B cell (primary cell): ENCODE measurements around the gene ANKRD24. TPM values are rescaled to one million over a fixed set of nuclear protein-coding genes. Genes with fewer than 3 reads are reported as not detected.

Experiments used
- ATAC-seq: fragments of 200-7000 bp; cut with Tn5 transposase; one replicate; pipeline ENCODE4 v1.10.0; 2021; ENCODE audit warnings: low read depth, mild to moderate bottlenecking, moderate number of reproducible peaks, moderate library complexity
- CTCF ChIA-PET: fragments of 350-600 bp; sonication (Branson Sonifier 250); formaldehyde crosslinking; loops from one replicate; lab custom pipeline; 2021; ENCODE audit warnings: antibody characterized with exemption, inconsistent platforms; lab: Charles Lee
- POLR2A ChIA-PET: fragments of 350-600 bp; sonication (Branson Sonifier 250); formaldehyde crosslinking; loops from one replicate; lab custom pipeline; 2021; ENCODE audit warnings: antibody characterized with exemption; lab: Charles Lee
- DNase-seq: peaks from one replicate; pipeline ENCODE4 v3.0.0; 2013
- H2AFZ ChIP-seq: 2 replicates; pipeline ENCODE4 v1.6.1; 2012; ENCODE audit warnings: mild to moderate bottlenecking, low read depth, low read length; ENCODE audit not compliant: insufficient read depth, poor library complexity, severe bottlenecking
- H3K27ac ChIP-seq, 2 donors: 1 replicate in 1 of 2; 2 replicates in 1 of 2; pipeline ENCODE4 v1.5.1; 2012 to 2013; ENCODE audit warnings: low read length in 2 of 2, mild to moderate bottlenecking in 2 of 2, moderate library complexity in 1 of 2
- H3K27me3 ChIP-seq, 4 experiments: fragments of 200-600 bp in 1 of 4; sonication (generic) in 1 of 4; replicated peaks in 1 of 4; 1 replicate in 2 of 4; 2 replicates in 2 of 4; pipeline versions ENCODE4 v1.6.1 to v1.7.0; 2013 to 2016; ENCODE audit warnings: low read length in 3 of 4, mild to moderate bottlenecking in 2 of 4, mixed read lengths in 1 of 4, moderate library complexity in 1 of 4; ENCODE audit not compliant: insufficient read depth in 4 of 4, control insufficient read depth in 3 of 4; ENCODE audit errors: control extremely low read depth in 1 of 4
- H3K36me3 ChIP-seq, 2 experiments: replicated peaks in 1 of 2; 1 replicate in 1 of 2; 2 replicates in 1 of 2; pipeline versions ENCODE4 v1.6.1 to v1.7.1; 2013; ENCODE audit warnings: low read length in 1 of 2; ENCODE audit not compliant: insufficient read depth in 2 of 2, control insufficient read depth in 1 of 2; ENCODE audit errors: control extremely low read depth in 1 of 2, extremely low read depth in 1 of 2
- H3K4me1 ChIP-seq, 2 donors: fragments of 200-600 bp in 1 of 2; sonication (generic) in 1 of 2; 1 replicate in 1 of 2; 2 replicates in 1 of 2; pipeline versions ENCODE4 v1.5.1 to v1.6.1; 2013 to 2017; ENCODE audit warnings: low read length in 2 of 2; ENCODE audit not compliant: control insufficient read depth in 2 of 2, insufficient read depth in 2 of 2
- H3K4me2 ChIP-seq: replicated peaks from 2 replicates; pipeline ENCODE3; 2012; ENCODE audit warnings: mild to moderate bottlenecking, low read depth, low read length; ENCODE audit not compliant: poor library complexity, severe bottlenecking
- H3K4me3 ChIP-seq, 5 experiments: fragments of 200-600 bp in 1 of 5; sonication (generic) in 1 of 5; 1 replicate in 3 of 5; 2 replicates in 2 of 5; pipeline versions ENCODE4 v1.5.1 to v1.7.0; 2011 to 2016; ENCODE audit warnings: low read length in 4 of 5, mild to moderate bottlenecking in 4 of 5, low read depth in 2 of 5, control low read depth in 1 of 5, moderate library complexity in 1 of 5; ENCODE audit not compliant: insufficient read depth in 1 of 5; ENCODE audit errors: control extremely low read depth in 1 of 5, extremely low read depth in 1 of 5
- H3K79me2 ChIP-seq: fragments of 200-600 bp; sonication (generic); one replicate; pipeline ENCODE4 v1.6.0; 2016; ENCODE audit warnings: low read length; ENCODE audit not compliant: control insufficient read depth, insufficient read depth
- H3K9ac ChIP-seq: fragments of 200-600 bp; sonication (generic); 2 replicates; pipeline ENCODE4 v1.6.1; 2017; ENCODE audit warnings: mild to moderate bottlenecking, low read length, moderate library complexity
- H3K9me3 ChIP-seq, 3 donors: one replicate each; pipeline versions ENCODE4 v1.6.1 to v1.7.1; 2013; ENCODE audit warnings: low read length in 2 of 3; ENCODE audit not compliant: control insufficient read depth in 2 of 3, insufficient read depth in 1 of 3; ENCODE audit errors: control extremely low read depth in 1 of 3
- H4K20me1 ChIP-seq: 2 replicates; pipeline ENCODE4 v1.6.0; 2012; ENCODE audit warnings: mild to moderate bottlenecking, low read length; ENCODE audit not compliant: insufficient read depth, control insufficient read depth, poor library complexity, severe bottlenecking
- H3K27ac Mint-ChIP-seq: one replicate; pipeline ENCODE4 v1.8.0; 2021; ENCODE audit warnings: mixed read lengths
- H3K27me3 Mint-ChIP-seq: one replicate; pipeline ENCODE4 v1.8.0; 2021; ENCODE audit warnings: mixed read lengths
- H3K4me1 Mint-ChIP-seq: one replicate; pipeline ENCODE4 v1.8.0; 2021; ENCODE audit warnings: mixed read lengths
- H3K4me3 Mint-ChIP-seq: one replicate; pipeline ENCODE4 v1.8.0; 2021; ENCODE audit warnings: mixed read lengths
- H3K9me3 Mint-ChIP-seq: one replicate; pipeline ENCODE4 v1.8.0; 2022; ENCODE audit warnings: mixed read lengths; ENCODE audit not compliant: insufficient read depth
- EZH2 ChIP-seq: IDR thresholded peaks from 2 replicates; pipeline ENCODE4 v1.6.1; 2012; ENCODE audit warnings: borderline replicate concordance, low read depth, mild to moderate bottlenecking, moderate library complexity, low read length; ENCODE audit not compliant: insufficient read depth, poor library complexity, severe bottlenecking
- WGBS: methylation state at CpG from one replicate; pipeline ENCODE4 v1.1.5; 2013; ENCODE audit warnings: missing lambda C conversion rate; ENCODE audit not compliant: insufficient coverage; 5-methylcytosine and 5-hydroxymethylcytosine counted together
- intact Hi-C: fragments of 100-400 bp; cut with micrococcal nuclease; formaldehyde crosslinking; loops from one replicate; pipeline ENCODE4 v1.10.0; 2022
- polyA plus RNA-seq: library from polyadenylated mRNA; depleted of rRNA; stranded (reverse); fragments of >200 nt; gene quantifications from 2 replicates; pipeline ENCODE4 v1.2.3, GENCODE V29; 2012
- total RNA-seq, 2 donors: library from RNA; stranded (reverse); fragments of 120-200 nt in 1 of 2; gene quantifications; 1 replicate in 1 of 2; 2 replicates in 1 of 2; pipeline versions ENCODE4 v1.2.3 to v1.2.4, GENCODE V29; 2013 to 2022
- TF ChIP-seq, protein P1 (sequence below): fragments of 200-600 bp; IDR thresholded peaks from one replicate; pipeline ENCODE4 v1.8.0; 2022; ENCODE audit warnings: antibody characterized with exemption, mild to moderate bottlenecking

The ANKRD24 gene
- total and polyA plus RNA-seq, 2 donors (not counting 1 experiment from before 2014, with no cell fraction given): 0.37 to 1.5 TPM

DNA sequence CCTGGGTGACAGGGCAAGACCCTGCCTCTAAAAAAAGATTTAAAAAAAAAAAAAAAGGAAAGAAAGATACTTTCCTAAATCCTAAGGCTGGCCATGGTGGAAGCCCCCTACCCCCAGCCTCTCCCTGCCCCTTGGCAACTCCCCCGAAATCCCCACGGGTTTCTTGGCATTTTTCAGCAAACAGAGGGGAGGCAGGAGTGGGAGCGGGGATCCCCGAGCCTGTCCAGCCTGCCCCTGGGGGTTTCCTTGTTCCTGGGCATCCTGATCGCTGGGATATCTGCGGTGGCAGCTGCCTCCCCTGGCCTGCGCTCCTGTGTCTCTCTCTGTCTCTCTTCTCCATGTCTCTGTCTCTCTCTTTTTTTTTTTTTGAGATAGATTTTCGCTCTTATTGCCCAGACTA, 43.4 kb downstream of the ANKRD24 start:
- no peak for TF ChIP-seq EZH2
- TF ChIP-seq, protein P1, sequence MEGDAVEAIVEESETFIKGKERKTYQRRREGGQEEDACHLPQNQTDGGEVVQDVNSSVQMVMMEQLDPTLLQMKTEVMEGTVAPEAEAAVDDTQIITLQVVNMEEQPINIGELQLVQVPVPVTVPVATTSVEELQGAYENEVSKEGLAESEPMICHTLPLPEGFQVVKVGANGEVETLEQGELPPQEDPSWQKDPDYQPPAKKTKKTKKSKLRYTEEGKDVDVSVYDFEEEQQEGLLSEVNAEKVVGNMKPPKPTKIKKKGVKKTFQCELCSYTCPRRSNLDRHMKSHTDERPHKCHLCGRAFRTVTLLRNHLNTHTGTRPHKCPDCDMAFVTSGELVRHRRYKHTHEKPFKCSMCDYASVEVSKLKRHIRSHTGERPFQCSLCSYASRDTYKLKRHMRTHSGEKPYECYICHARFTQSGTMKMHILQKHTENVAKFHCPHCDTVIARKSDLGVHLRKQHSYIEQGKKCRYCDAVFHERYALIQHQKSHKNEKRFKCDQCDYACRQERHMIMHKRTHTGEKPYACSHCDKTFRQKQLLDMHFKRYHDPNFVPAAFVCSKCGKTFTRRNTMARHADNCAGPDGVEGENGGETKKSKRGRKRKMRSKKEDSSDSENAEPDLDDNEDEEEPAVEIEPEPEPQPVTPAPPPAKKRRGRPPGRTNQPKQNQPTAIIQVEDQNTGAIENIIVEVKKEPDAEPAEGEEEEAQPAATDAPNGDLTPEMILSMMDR: no peak
- DNase-seq (no peak), ATAC-seq (no peak)
- Histone ChIP-seq H3K27ac (no peak overlapping the region), H3K9ac (no peak overlapping the region), H3K27me3 (no peaks in the 10 kb centered on the region), H4K20me1 (no peaks in the 10 kb centered on the region), H3K4me1 (peaks cover 22 to 38% of the 10 kb centered on the region in 2 donors), H3K79me2 (peaks cover 5% of the 10 kb centered on the region), H3K4me2 (no peak overlapping the region), H3K36me3 (no peaks in the 10 kb centered on the region), H2AFZ (no peak overlapping the region), H3K4me3 (no peak overlapping the region), H3K9me3 (no peaks in the 10 kb centered on the region)
- ChIA-PET CTCF (no interaction called here), POLR2A (no interaction called here)
- Mint-ChIP-seq H3K27ac (no peak overlapping the region), H3K9me3 (no peaks in the 10 kb centered on the region), H3K4me1 (no peaks in the 10 kb centered on the region), H3K27me3 (no peaks in the 10 kb centered on the region), H3K4me3 (no peak overlapping the region)
- intact Hi-C loops: no loop called here
- WGBS: 59% methylated on average over 7 of the region's 8 CpGs

DNA sequence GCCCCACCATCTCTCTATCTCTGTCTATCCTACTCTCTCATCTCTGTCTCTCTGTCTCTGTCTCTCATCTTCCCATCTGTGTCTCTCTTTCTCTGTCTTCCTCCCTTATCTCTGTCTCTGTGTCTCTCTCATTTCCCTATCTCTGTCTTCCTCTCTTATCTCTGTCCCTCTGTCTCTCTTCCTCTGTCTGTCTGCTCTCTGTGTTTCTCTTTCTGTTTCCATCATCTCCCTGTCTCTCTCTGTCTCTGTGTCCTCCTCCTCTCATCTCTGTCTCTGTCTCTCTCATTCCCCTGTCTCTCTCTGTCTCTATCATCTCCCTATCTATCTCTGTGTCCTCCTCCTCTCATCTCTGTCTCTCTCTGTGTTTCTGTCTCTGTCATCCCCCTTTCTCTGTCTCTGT, 45.3 kb downstream of the ANKRD24 start:
- TF ChIP-seq EZH2: no peak
- TF ChIP-seq, protein P1: no peak
- Mint-ChIP-seq H3K27ac (no peak overlapping the region), H3K4me1 (peaks cover 2% of the 10 kb centered on the region), H3K9me3 (no peaks in the 10 kb centered on the region), H3K4me3 (no peak overlapping the region), H3K27me3 (no peaks in the 10 kb centered on the region)
- peaks cover 25 to 32% of the 10 kb centered on the region in 2 donors for H3K4me1 ChIP-seq
- no peak overlapping the region for H3K27ac ChIP-seq
- intact Hi-C loops: no loop called here
- peaks cover 5% of the 10 kb centered on the region for H3K79me2 ChIP-seq
- no peaks in the 10 kb centered on the region for H3K27me3 ChIP-seq
- H3K4me3 ChIP-seq: no peak overlapping the region
- POLR2A ChIA-PET: no interaction called here
- H3K36me3 ChIP-seq: no peaks in the 10 kb centered on the region
- no peak overlapping the region for H3K9ac ChIP-seq
- ATAC-seq: no peak
- peak overlapping the region; percentile 10 for H2AFZ ChIP-seq
- no peaks in the 10 kb centered on the region for H4K20me1 ChIP-seq
- CTCF ChIA-PET: no interaction called here
- no peaks in the 10 kb centered on the region for H3K9me3 ChIP-seq
- H3K4me2 ChIP-seq: no peak overlapping the region
- no peak for DNase-seq
